Measurements from ENCODE around the gene MALT1.

DNA sequence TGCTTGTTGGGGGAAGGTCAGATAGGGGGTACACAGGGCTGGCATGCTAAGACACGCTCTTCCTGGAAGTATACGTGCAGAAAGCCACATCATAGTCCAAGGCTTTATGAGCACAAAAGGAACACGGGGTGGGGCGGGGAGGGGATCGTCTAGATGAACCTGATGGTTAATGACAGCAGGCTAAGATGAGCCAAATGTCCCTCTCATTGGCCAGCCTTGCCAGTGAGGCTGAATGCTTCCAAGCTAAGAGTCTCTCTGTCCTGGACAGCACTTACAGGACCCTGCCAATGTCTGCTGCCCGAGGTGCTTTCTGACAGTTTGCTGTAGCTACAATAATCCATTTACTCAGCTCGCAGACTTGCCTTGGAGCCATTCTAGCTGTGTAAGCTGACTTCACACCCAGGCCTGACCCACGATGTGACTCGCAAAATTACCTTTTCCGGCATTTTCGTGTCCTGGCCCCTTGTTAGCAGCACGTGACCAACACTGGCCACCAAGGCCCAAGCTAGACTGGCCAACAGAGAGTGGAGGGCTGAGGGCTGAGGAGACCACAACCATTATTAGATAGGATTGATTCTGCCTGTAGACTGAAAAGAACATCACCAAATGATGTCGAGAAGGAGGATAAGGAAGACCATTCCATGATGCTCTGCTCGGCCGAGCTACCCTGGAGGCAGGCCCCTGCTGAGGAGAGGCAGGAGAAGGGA, 84.2 kb downstream of the MALT1 start:
- TF ChIP-seq CTCF (IDR thresholded peaks at IDR 0.05; ENCODE audit: low read depth, low read length) (no peak), EZH2phosphoT487 (IDR thresholded peaks at IDR 0.05; ENCODE audit: low read depth) (no peak)

Data from OCI-LY3 (cell line).